GM19452 (cell line): ENCODE results near the gene STON2.

ENCODE experiments used
- ATAC-seq: cut with Tn5 transposase; IDR thresholded peaks from one replicate; pipeline ENCODE4 v1.9.1; 2021; ENCODE audit not compliant: unreplicated experiment

The STON2 gene

GRCh38 chr14:81337073-81337472 lies 63.1 kb downstream of the STON2 start:
- ATAC-seq: no peak

- no peak for ATAC-seq
These were observed 64.1 kb downstream of the STON2 start for GRCh38 chr14:81336009-81336408.

GRCh38 chr14:81332725-81333124 lies 67.4 kb downstream of the STON2 start:
- ATAC-seq: no peak

- no peak for ATAC-seq
These were observed 68.7 kb downstream of the STON2 start for GRCh38 chr14:81331229-81332021.

- no peak for ATAC-seq
These were observed 69.5 kb downstream of the STON2 start for GRCh38 chr14:81330619-81331122.

- no peak for ATAC-seq
These were observed 70.3 kb downstream of the STON2 start for GRCh38 chr14:81329640-81330381.

- ATAC-seq: no peak
These were observed 73.7 kb downstream of the STON2 start for GRCh38 chr14:81326451-81326850.

- ATAC-seq: no peak
These were observed 76.1 kb downstream of the STON2 start for GRCh38 chr14:81324011-81324410.

- no peak for ATAC-seq
These were observed 77.0 kb downstream of the STON2 start for GRCh38 chr14:81323093-81323492.

GRCh38 chr14:81319946-81320345 lies 80.2 kb downstream of the STON2 start:
- ATAC-seq: no peak

- ATAC-seq: no peak
These were observed 80.8 kb downstream of the STON2 start for GRCh38 chr14:81319314-81319713.

- ATAC-seq: no peak
These were observed 84.8 kb downstream of the STON2 start for GRCh38 chr14:81315341-81315740.

- ATAC-seq: no peak
These were observed 85.5 kb downstream of the STON2 start for GRCh38 chr14:81314443-81315175.

- no peak for ATAC-seq
These were observed 86.2 kb downstream of the STON2 start for GRCh38 chr14:81313775-81314429.

GRCh38 chr14:81313200-81313599 lies 86.9 kb downstream of the STON2 start:
- no peak for ATAC-seq

- no peak for ATAC-seq
These were observed 87.7 kb downstream of the STON2 start for GRCh38 chr14:81312289-81312876.

GRCh38 chr14:81311778-81312177 lies 88.3 kb downstream of the STON2 start:
- no peak for ATAC-seq

GRCh38 chr14:81311141-81311540 lies 89.0 kb downstream of the STON2 start:
- ATAC-seq: no peak

GRCh38 chr14:81310606-81311005 lies 89.5 kb downstream of the STON2 start:
- ATAC-seq: no peak

- no peak for ATAC-seq
These were observed 90.6 kb downstream of the STON2 start for GRCh38 chr14:81309511-81309910.

- ATAC-seq: no peak
These were observed 94.4 kb downstream of the STON2 start for GRCh38 chr14:81305743-81306142.
